MM.1S (cell line): Measurements from ENCODE around the gene FAAP24.
"Not testable (repeated sequence)": the region's sequence is repeated elsewhere in the genome, so short reads cannot be mapped to it uniquely, and the experiment has no call there.

Experiments used
- EZH2 ChIP-seq: fragments of 300-600 bp; sonication (generic); optimal IDR thresholded peaks from 2 replicates; pipeline ENCODE3; 2017; ENCODE audit warnings: low read depth, mild to moderate bottlenecking, antibody characterized with exemption, low read length, mixed read lengths
- EZH2phosphoT487 ChIP-seq: fragments of 300-600 bp; sonication (generic); IDR thresholded peaks from 2 replicates; pipeline ENCODE4 v1.6.1; 2018; ENCODE audit warnings: antibody characterized with exemption, low read length
- TF ChIP-seq, protein P1 (sequence below): fragments of 300-600 bp; sonication (generic); IDR thresholded peaks from 2 replicates; pipeline ENCODE4 v1.5.1; 2016; ENCODE audit warnings: antibody characterized with exemption, low read length, mixed read lengths

DNA sequence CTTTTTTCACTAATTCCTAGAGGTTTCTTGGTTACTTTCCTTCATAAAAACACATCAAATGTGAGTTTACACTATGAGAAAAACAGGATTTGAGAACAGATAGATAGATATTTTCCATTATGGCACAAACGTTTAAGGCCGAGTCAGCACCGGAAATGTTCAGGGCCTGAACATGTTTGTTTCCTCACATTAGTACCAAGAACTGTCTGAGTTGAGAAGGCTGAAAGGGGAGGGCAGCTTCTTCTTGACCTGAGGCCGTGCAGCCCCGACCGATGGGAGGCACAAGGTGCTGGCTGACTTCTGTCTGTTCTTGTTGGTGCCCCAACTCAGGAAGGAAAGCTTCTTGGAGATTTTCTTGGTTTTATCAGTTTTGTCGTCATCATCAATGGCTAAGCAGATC lies 7.8 kb downstream of the FAAP24 start:
- TF ChIP-seq, protein P1, sequence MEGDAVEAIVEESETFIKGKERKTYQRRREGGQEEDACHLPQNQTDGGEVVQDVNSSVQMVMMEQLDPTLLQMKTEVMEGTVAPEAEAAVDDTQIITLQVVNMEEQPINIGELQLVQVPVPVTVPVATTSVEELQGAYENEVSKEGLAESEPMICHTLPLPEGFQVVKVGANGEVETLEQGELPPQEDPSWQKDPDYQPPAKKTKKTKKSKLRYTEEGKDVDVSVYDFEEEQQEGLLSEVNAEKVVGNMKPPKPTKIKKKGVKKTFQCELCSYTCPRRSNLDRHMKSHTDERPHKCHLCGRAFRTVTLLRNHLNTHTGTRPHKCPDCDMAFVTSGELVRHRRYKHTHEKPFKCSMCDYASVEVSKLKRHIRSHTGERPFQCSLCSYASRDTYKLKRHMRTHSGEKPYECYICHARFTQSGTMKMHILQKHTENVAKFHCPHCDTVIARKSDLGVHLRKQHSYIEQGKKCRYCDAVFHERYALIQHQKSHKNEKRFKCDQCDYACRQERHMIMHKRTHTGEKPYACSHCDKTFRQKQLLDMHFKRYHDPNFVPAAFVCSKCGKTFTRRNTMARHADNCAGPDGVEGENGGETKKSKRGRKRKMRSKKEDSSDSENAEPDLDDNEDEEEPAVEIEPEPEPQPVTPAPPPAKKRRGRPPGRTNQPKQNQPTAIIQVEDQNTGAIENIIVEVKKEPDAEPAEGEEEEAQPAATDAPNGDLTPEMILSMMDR, result not testable (repeated sequence)
- not testable (repeated sequence) for TF ChIP-seq EZH2, EZH2phosphoT487
